AG20443 (cell line): ENCODE results near the gene APLF.
"Not testable (repeated sequence)": the region's sequence is repeated elsewhere in the genome, so short reads cannot be mapped to it uniquely, and the experiment has no call there.

Source experiments
- DNase-seq: peaks from one replicate; pipeline ENCODE4 v3.0.0; 2012; ENCODE audit warnings: low spot score, mixed read lengths

Gene APLF

GRCh38 chr2:68475576-68475975, 8.2 kb downstream of the APLF start:
- DNase-seq = no peak

GRCh38 chr2:68476454-68476853, 9.1 kb downstream of the APLF start:
- no peak for DNase-seq

GRCh38 chr2:68478688-68479087, 11.3 kb downstream of the APLF start:
- no peak for DNase-seq

- DNase-seq = no peak
Observed at GRCh38 chr2:68482296-68482820, 15.0 kb downstream of the APLF start.

GRCh38 chr2:68483011-68483410, 15.6 kb downstream of the APLF start:
- no peak for DNase-seq

- peak; percentile 29 for DNase-seq
Observed at GRCh38 chr2:68487773-68488355, 20.5 kb downstream of the APLF start.

- DNase-seq = not testable (repeated sequence)
Observed at GRCh38 chr2:68488605-68489004, 21.2 kb downstream of the APLF start.

GRCh38 chr2:68489282-68489681, 21.9 kb downstream of the APLF start:
- DNase-seq = no peak

- no peak for DNase-seq
Observed at GRCh38 chr2:68491582-68491981, 24.2 kb downstream of the APLF start.

GRCh38 chr2:68499133-68499532, 31.7 kb downstream of the APLF start:
- no peak for DNase-seq

GRCh38 chr2:68500649-68501048, 33.3 kb downstream of the APLF start:
- no peak for DNase-seq

- no peak for DNase-seq
Observed at GRCh38 chr2:68501768-68502167, 34.4 kb downstream of the APLF start.

GRCh38 chr2:68505603-68506159, 38.3 kb downstream of the APLF start:
- no peak for DNase-seq

GRCh38 chr2:68506170-68506569, 38.8 kb downstream of the APLF start:
- no peak for DNase-seq

GRCh38 chr2:68512326-68512725, 44.9 kb downstream of the APLF start:
- DNase-seq = no peak

GRCh38 chr2:68512966-68513365, 45.6 kb downstream of the APLF start:
- no peak for DNase-seq

GRCh38 chr2:68514316-68514929, 47.0 kb downstream of the APLF start:
- DNase-seq = no peak

- no peak for DNase-seq
Observed at GRCh38 chr2:68516051-68516955, 48.9 kb downstream of the APLF start.

- no peak for DNase-seq
Observed at GRCh38 chr2:68519236-68519635, 51.9 kb downstream of the APLF start.

- no peak for DNase-seq
Observed at GRCh38 chr2:68521037-68521436, 53.7 kb downstream of the APLF start.

- not testable (repeated sequence) for DNase-seq
Observed at GRCh38 chr2:68526943-68527342, 59.6 kb downstream of the APLF start.

GRCh38 chr2:68527343-68528081, 60.1 kb downstream of the APLF start:
- not testable (repeated sequence) for DNase-seq
